Endothelial cell of umbilical vein (primary cell): ENCODE results near the gene NCSTN. TPM values are rescaled to one million over a fixed set of nuclear protein-coding genes. Genes with fewer than 3 reads are reported as not detected.

Experiments
- BruUV-seq: library from RNA; stranded (reverse); fragments of 400-500 nt; replicated peaks from 2 replicates; lab custom pipeline; 2021; lab: Mats Ljungman, UMichigan
- CTCF ChIA-PET: fragments of 300-600, 350-600 bp; sonication (Branson Sonifier 250); formaldehyde crosslinking; loops from one replicate; lab custom pipeline; 2021; ENCODE audit warnings: antibody characterized with exemption, inconsistent platforms; lab: Charles Lee
- POLR2A ChIA-PET: fragments of 300-600, 350-600 bp; sonication (Branson Sonifier 250); formaldehyde crosslinking; loops from one replicate; lab custom pipeline; 2021; ENCODE audit warnings: antibody characterized with exemption, inconsistent platforms; lab: Charles Lee
- DNase-seq: peaks from one replicate; pipeline ENCODE4 v3.0.0-alpha.2; 2011; ENCODE audit warnings: low read depth, low spot score
- FAIRE-seq: peaks from 2 replicates; lab custom pipeline; 2011; peaks lifted over from hg19 to GRCh38; lab: Jason Lieb, UNC
- H2AFZ ChIP-seq: 2 replicates; pipeline ENCODE4 v1.6.0; 2012; ENCODE audit warnings: low read depth, low read length, control low read depth, inconsistent platforms
- H3K27ac ChIP-seq: 2 replicates; pipeline ENCODE4 v1.5.1; 2011; ENCODE audit warnings: low read depth, mild to moderate bottlenecking, control low read depth, low read length, moderate library complexity; ENCODE audit not compliant: insufficient read depth
- H3K27me3 ChIP-seq, 2 experiments: 2 replicates each; pipeline versions ENCODE4 v1.6.0 to v1.6.1; 2011; ENCODE audit warnings: low read length in 2 of 2, mixed read lengths in 1 of 2; ENCODE audit not compliant: control insufficient read depth in 2 of 2, insufficient read depth in 2 of 2
- H3K36me3 ChIP-seq, 2 experiments: 2 replicates in 1 of 2; 3 replicates in 1 of 2; pipeline ENCODE4 v1.5.1; 2011; ENCODE audit warnings: low read length in 2 of 2, mild to moderate bottlenecking in 1 of 2, moderate library complexity in 1 of 2; ENCODE audit not compliant: control insufficient read depth in 2 of 2, insufficient read depth in 2 of 2; ENCODE audit errors: extremely low read depth in 1 of 2
- H3K4me1 ChIP-seq: 3 replicates; pipeline ENCODE4 v1.5.1; 2011; ENCODE audit warnings: mild to moderate bottlenecking, low read length; ENCODE audit not compliant: control insufficient read depth, insufficient read depth; ENCODE audit errors: extremely low read depth
- H3K4me2 ChIP-seq: 2 replicates; pipeline ENCODE4 v1.6.1; 2011; ENCODE audit warnings: low read length, control low read depth, mixed read lengths; ENCODE audit not compliant: insufficient read depth
- H3K4me3 ChIP-seq, 3 experiments: fragments of 200-600 bp in 1 of 3; sonication (generic), shearing (Covaris generic) in 1 of 3; replicated peaks in 1 of 3; 2 replicates each; pipeline ENCODE4 v1.5.1; 2011 to 2016; ENCODE audit warnings: control low read depth in 3 of 3, low read length in 3 of 3, mild to moderate bottlenecking in 2 of 3, inconsistent platforms in 1 of 3, low read depth in 1 of 3, moderate library complexity in 1 of 3; ENCODE audit not compliant: insufficient read depth in 1 of 3
- H3K79me2 ChIP-seq: 2 replicates; pipeline ENCODE4 v1.6.0; 2012; ENCODE audit warnings: low read length, inconsistent platforms; ENCODE audit not compliant: control insufficient read depth, insufficient read depth
- H3K9ac ChIP-seq: replicated peaks from 2 replicates; pipeline ENCODE3; 2011; ENCODE audit warnings: low read length, control low read depth; ENCODE audit not compliant: insufficient read depth; ENCODE audit errors: extremely low read depth
- H3K9me1 ChIP-seq: replicated peaks from 3 replicates; pipeline ENCODE4 v1.6.0; 2011; ENCODE audit warnings: mild to moderate bottlenecking, low read length; ENCODE audit not compliant: control insufficient read depth, insufficient read depth; ENCODE audit errors: extremely low read depth
- H3K9me3 ChIP-seq: replicated peaks from 2 replicates; pipeline ENCODE4 v1.5.1; 2012; ENCODE audit warnings: low read length, inconsistent platforms; ENCODE audit not compliant: control insufficient read depth, insufficient read depth
- H4K20me1 ChIP-seq: replicated peaks from 2 replicates; pipeline ENCODE3; 2011; ENCODE audit warnings: mild to moderate bottlenecking, low read length; ENCODE audit not compliant: control insufficient read depth, insufficient read depth; ENCODE audit errors: extremely low read depth
- CTCF ChIP-seq, 2 donors: IDR thresholded peaks; 1 replicate in 1 of 2; 2 replicates in 1 of 2; pipeline ENCODE4 v1.5.1; 2011; ENCODE audit warnings: low read length in 2 of 2, mild to moderate bottlenecking in 2 of 2, moderate library complexity in 2 of 2, control low read depth in 1 of 2, inconsistent platforms in 1 of 2, low read depth in 1 of 2; ENCODE audit not compliant: insufficient read depth in 1 of 2; ENCODE audit errors: extremely low read depth in 1 of 2
- EZH2 ChIP-seq: IDR thresholded peaks from 2 replicates; pipeline ENCODE4 v1.6.1; 2012; ENCODE audit warnings: borderline replicate concordance, low read depth, mild to moderate bottlenecking, moderate library complexity, low read length, inconsistent platforms; ENCODE audit not compliant: severe bottlenecking
- FOS ChIP-seq: IDR thresholded peaks from 2 replicates; pipeline ENCODE4 v1.6.1; 2011; ENCODE audit warnings: mild to moderate bottlenecking, low read length, moderate library complexity, borderline replicate concordance; ENCODE audit not compliant: insufficient read depth
- GATA2 ChIP-seq: IDR thresholded peaks from 2 replicates; pipeline ENCODE4 v1.7.0; 2011; ENCODE audit warnings: low read depth, mild to moderate bottlenecking, moderate library complexity, mixed read lengths, low read length; ENCODE audit not compliant: insufficient read length, insufficient read depth
- JUN ChIP-seq: IDR thresholded peaks from 2 replicates; pipeline ENCODE4 v1.6.1; 2011; ENCODE audit warnings: borderline replicate concordance, low read depth; ENCODE audit not compliant: insufficient read length, insufficient read depth
- MAX ChIP-seq: IDR thresholded peaks from 2 replicates; pipeline ENCODE4 v1.6.1; 2011; ENCODE audit not compliant: insufficient read depth, insufficient read length
- MYC ChIP-seq: IDR thresholded peaks from one replicate; pipeline ENCODE4 v1.6.1; 2011; ENCODE audit warnings: mild to moderate bottlenecking, low read depth, low read length
- POLR2A ChIP-seq: IDR thresholded peaks from 2 replicates; pipeline ENCODE4 v1.6.1; 2012; ENCODE audit warnings: low read depth, mild to moderate bottlenecking, control low read depth, low read length
- POLR2AphosphoS5 ChIP-seq: IDR thresholded peaks from 2 replicates; pipeline ENCODE4 v1.6.1; 2012; ENCODE audit warnings: low read depth, mild to moderate bottlenecking, control low read depth, low read length, moderate library complexity; ENCODE audit not compliant: insufficient read depth
- dilution Hi-C: fragments of 300-500 bp; cut with MboI; formaldehyde crosslinking; loops from one replicate; pipeline ENCODE4 v1.15.0; 2019; ENCODE audit warnings: low sequenced_read_pairs; ENCODE audit not compliant: extremely low pct_ligation_motif_present
- intact Hi-C: fragments of 100-400 bp; cut with micrococcal nuclease; formaldehyde crosslinking; loops from one replicate; pipeline ENCODE4 v1.10.0; 2022
- polyA plus RNA-seq, 4 experiments: library from polyadenylated mRNA; depleted of rRNA in 3 of 4; stranded (reverse) in 3 of 4; unstranded in 1 of 4; fragments of >200 nt; gene quantifications; 2 replicates each; pipeline versions ENCODE4 v1.2.1 to v1.2.3, GENCODE V29; 2011 to 2012; ENCODE audit warnings: missing spikeins in 1 of 4
- total RNA-seq: library from RNA; stranded (reverse); gene quantifications from 2 replicates; pipeline ENCODE4 v1.2.3, GENCODE V29; 2021

Gene NCSTN
- total and polyA plus RNA-seq, 2 donors (not counting 3 experiments of a cell fraction or from before 2014, with no cell fraction given) = 92.5 to 199 TPM

GRCh38 chr1:160397651-160398050 lies 54.5 kb downstream of the NCSTN start:
- FAIRE-seq = no peak
- Histone ChIP-seq H3K27me3 (peaks cover 65 to 79% of the 10 kb centered on the region in 2 experiments), H3K4me2 (no peak overlapping the region), H3K4me1 (peaks cover under 1% of the 10 kb centered on the region), H3K9me3 (no peaks in the 10 kb centered on the region), H3K4me3 (no peak overlapping the region), H3K27ac (no peak overlapping the region), H2AFZ (no peak overlapping the region), H3K9me1 (no peaks in the 10 kb centered on the region), H4K20me1 (no peaks in the 10 kb centered on the region), H3K9ac (no peak overlapping the region), H3K79me2 (no peaks in the 10 kb centered on the region), H3K36me3 (no peaks in the 10 kb centered on the region)
- TF ChIP-seq POLR2AphosphoS5 (no peak), FOS (no peak), JUN (no peak), POLR2A (no peak)
- POLR2A ChIA-PET = no interaction called here
- BruUV-seq = no TSS peak
- CTCF ChIA-PET = interaction anchor here (1.2 to 1.6 kb wide), 2 partner anchors 10 to 21 kb away, joined by 3 to 10 read pairs; no protein-coding TSS in a partner anchor
- intact Hi-C loops (no loop called here), dilution Hi-C loops (no loop called here)
- no peak for DNase-seq

- Histone ChIP-seq H3K9me1 (no peaks in the 10 kb centered on the region), H3K36me3 (no peaks in the 10 kb centered on the region), H3K4me1 (peaks cover 12% of the 10 kb centered on the region), H3K4me2 (no peak overlapping the region), H3K27me3 (peaks cover 64 to 83% of the 10 kb centered on the region in 2 experiments), H3K79me2 (no peaks in the 10 kb centered on the region), H3K9me3 (no peaks in the 10 kb centered on the region), H3K27ac (no peak overlapping the region), H3K9ac (no peak overlapping the region), H2AFZ (no peak overlapping the region), H3K4me3 (no peak overlapping the region), H4K20me1 (no peaks in the 10 kb centered on the region)
- BruUV-seq = no TSS peak
- dilution Hi-C loops (no loop called here), intact Hi-C loops (no loop called here)
- TF ChIP-seq JUN (no peak), EZH2 (no peak), CTCF (IDR thresholded peaks at IDR 0.05; ENCODE audit: extremely low read depth in 1 of 2, insufficient read depth in 1 of 2, low read depth in 1 of 2, low read length in 2 of 2) (no peak), MAX (no peak), POLR2A (no peak), GATA2 (no peak), MYC (no peak), FOS (no peak), POLR2AphosphoS5 (no peak)
- ChIA-PET POLR2A (no interaction called here), CTCF (no interaction called here)
- DNase-seq (no peak), FAIRE-seq (no peak)
Observed at GRCh38 chr1:160398823-160399222, 55.6 kb downstream of the NCSTN start.
